ENCODE measurements around the gene RAI14.

The RAI14 gene

DNA sequence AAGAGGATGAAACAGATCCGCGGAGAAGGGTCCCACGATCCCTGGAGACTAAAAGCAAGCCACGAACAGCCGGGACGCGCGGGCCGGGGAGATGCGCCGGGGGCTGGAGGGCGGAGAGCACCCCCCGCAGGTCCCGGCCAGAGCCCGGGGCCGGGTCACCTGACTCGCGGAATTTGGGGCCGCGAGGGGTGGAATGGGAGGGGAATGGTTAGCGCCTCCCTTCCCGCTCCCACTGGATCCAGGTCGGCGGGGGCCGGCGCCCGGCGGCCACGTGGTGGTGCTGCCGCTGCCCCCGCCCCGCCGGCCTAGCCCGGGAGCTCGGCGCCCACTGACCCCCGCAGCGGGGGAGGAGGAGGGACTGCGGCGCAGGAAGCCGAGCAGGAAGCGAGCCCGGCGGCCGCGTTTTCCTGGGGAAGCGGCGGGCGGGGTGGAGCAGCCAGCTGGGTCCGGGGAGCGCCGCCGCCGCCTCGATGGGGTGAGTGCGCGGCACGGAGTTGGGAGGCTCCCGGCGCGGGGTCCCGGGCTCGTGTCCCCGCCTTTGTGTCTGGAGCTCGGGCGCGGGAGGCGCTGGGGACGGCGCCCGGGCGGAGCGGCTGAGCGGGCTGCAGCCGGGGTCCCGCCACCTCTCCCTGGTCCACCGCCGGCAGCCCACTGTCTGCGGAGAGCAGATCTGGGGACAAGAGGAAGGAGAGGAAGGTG is at the start of gene RAI14:
TSS of gene RAI14 (plus strand) at position 328 of the 699 bp plus-strand sequence. CDS start 30,592 bp downstream, outside the sequence.
- H3K9ac ChIP-seq (ENCODE audit: low read length): peak within 1 kb of the TSS; percentile 85
- H3K27me3 ChIP-seq (ENCODE audit: control insufficient read depth, insufficient read depth, low read length): no peaks in the 10 kb centered on the region
- H3K4me3 ChIP-seq (ENCODE audit: low read length): peak within 1 kb of the TSS; percentile 75
- peak within 1 kb of the TSS; percentile 44 for H3K27ac ChIP-seq (ENCODE audit: low read length)
- H3K36me3 ChIP-seq (ENCODE audit: control insufficient read depth, low read depth, low read length): peaks cover 3% of the 10 kb centered on the region
- peaks cover 26% of the 10 kb centered on the region for H3K4me1 ChIP-seq (ENCODE audit: control insufficient read depth, low read depth, low read length)
- H3K9me3 ChIP-seq (ENCODE audit: control insufficient read depth, low read depth, low read length): no peaks in the 10 kb centered on the region

DNA sequence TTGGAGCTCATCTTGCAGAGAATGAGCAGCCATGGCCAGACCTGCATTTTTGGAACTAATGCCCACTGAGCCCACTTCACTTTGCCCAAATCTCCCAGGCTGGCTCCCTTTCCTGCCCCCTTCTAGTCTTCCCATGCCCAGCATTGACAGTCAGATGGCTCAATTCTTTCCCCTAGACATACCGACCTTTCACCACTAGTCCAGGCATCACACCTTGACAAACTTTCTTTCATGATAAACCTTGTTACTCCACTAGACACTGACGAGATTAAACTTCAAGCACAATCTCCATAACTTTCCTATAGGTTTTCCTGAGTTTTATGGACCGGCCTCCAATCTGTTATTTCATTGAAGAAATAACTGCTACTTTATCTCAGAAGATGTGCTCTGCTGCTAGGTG is 47.8 kb upstream of the RAI14 start:
- Histone ChIP-seq H3K36me3 (ENCODE audit: control insufficient read depth, low read depth, low read length) (no peaks in the 10 kb centered on the region), H3K4me1 (ENCODE audit: control insufficient read depth, low read depth, low read length) (peaks cover 9% of the 10 kb centered on the region), H3K27me3 (ENCODE audit: control insufficient read depth, insufficient read depth, low read length) (no peaks in the 10 kb centered on the region), H3K9ac (ENCODE audit: low read length) (no peak overlapping the region), H3K9me3 (ENCODE audit: control insufficient read depth, low read depth, low read length) (no peaks in the 10 kb centered on the region), H3K4me3 (ENCODE audit: low read length) (no peak overlapping the region), H3K27ac (ENCODE audit: low read length) (no peak overlapping the region)

DNA sequence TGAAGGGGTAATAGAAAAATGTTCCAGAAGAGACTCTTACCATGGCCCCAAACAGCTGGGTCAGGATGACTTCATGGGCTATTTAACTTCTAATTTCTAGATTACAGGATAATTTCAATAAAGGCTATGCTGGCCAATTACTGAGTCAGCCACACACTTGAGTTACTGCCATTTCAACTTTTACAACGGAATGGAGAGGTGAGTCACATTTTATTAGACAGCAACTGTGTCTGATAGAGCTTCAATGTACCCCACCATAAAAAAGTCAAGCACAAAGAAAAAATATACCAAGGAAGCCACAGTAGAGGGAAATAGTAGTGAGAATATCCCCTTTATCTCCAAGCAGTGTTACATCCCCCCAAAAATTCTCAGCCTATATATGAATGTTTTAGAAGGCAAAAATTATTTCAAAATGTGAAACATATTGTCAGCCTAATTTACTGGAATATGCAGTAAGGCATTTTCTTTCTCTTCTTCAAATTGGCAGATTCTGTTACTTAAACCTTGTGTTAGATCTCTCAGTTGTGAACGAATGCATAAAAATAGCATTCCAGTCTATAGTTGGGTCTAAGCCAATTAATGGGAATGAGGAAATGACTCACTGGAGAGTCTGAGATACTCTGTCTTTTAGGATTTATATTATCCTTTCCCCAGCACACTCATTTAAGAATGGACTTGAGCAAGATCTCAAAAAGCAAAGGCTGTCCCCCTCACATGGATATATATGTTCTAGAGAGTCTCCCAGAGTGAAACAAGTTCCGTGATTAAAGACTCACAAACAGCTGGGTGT is 47.1 kb upstream of the RAI14 start:
- no peak overlapping the region for H3K4me3 ChIP-seq (ENCODE audit: low read length)
- no peak overlapping the region for H3K27ac ChIP-seq (ENCODE audit: low read length)
- no peaks in the 10 kb centered on the region for H3K27me3 ChIP-seq (ENCODE audit: control insufficient read depth, insufficient read depth, low read length)
- H3K4me1 ChIP-seq (ENCODE audit: control insufficient read depth, low read depth, low read length): peaks cover 9% of the 10 kb centered on the region
- H3K36me3 ChIP-seq (ENCODE audit: control insufficient read depth, low read depth, low read length): no peaks in the 10 kb centered on the region
- no peaks in the 10 kb centered on the region for H3K9me3 ChIP-seq (ENCODE audit: control insufficient read depth, low read depth, low read length)
- no peak overlapping the region for H3K9ac ChIP-seq (ENCODE audit: low read length)

DNA sequence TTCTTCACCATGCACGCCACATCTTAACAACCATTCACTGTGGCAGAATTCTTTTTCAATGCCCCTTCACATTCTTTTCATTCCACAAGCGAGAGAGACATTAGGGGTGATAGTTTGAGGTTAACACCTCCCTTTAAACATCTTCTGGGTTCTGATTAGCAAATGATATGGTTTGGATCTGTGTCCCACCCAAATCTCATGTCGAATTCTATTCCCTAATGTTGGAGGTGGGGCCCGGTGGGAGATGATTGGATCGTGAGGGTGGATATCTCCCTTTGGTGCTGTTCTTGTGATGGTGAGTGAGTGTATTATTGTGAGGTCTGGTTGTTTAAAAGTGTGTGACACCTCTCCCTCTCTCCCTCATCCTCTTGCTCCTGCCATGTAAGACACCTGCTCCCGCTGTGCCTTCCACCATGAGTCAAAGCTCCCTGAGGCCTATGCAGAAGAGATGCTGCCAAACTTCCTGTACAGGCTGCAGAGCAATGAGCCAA is 46.1 kb upstream of the RAI14 start:
- H3K4me1 ChIP-seq (ENCODE audit: control insufficient read depth, low read depth, low read length): peaks cover 9% of the 10 kb centered on the region
- H3K27ac ChIP-seq (ENCODE audit: low read length): no peak overlapping the region
- H3K27me3 ChIP-seq (ENCODE audit: control insufficient read depth, insufficient read depth, low read length): no peaks in the 10 kb centered on the region
- H3K9me3 ChIP-seq (ENCODE audit: control insufficient read depth, low read depth, low read length): no peaks in the 10 kb centered on the region
- no peak overlapping the region for H3K4me3 ChIP-seq (ENCODE audit: low read length)
- no peaks in the 10 kb centered on the region for H3K36me3 ChIP-seq (ENCODE audit: control insufficient read depth, low read depth, low read length)
- H3K9ac ChIP-seq (ENCODE audit: low read length): no peak overlapping the region

DNA sequence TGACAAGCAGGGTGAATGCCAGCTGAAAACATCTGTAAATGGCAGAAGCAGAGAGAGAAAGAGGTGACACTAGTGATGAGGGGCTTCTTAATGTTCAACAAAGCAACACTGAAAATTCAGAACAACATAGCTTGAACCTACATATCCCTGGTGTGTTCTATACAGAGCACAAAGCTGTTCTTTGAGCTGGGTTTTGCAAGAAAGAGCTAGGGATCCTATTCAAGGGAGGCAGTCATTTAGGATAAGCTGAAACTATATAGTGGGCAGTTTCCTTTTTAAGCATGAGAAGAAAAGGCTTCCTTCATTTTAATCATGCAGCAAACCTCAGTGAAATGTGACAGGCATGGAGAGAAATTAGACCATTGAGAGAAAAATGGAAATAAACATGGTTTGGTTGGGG is 45.6 kb upstream of the RAI14 start:
- no peaks in the 10 kb centered on the region for H3K9me3 ChIP-seq (ENCODE audit: control insufficient read depth, low read depth, low read length)
- H3K27me3 ChIP-seq (ENCODE audit: control insufficient read depth, insufficient read depth, low read length): no peaks in the 10 kb centered on the region
- peaks cover 9% of the 10 kb centered on the region for H3K4me1 ChIP-seq (ENCODE audit: control insufficient read depth, low read depth, low read length)
- H3K36me3 ChIP-seq (ENCODE audit: control insufficient read depth, low read depth, low read length): no peaks in the 10 kb centered on the region
- no peak overlapping the region for H3K9ac ChIP-seq (ENCODE audit: low read length)
- no peak overlapping the region for H3K4me3 ChIP-seq (ENCODE audit: low read length)
- H3K27ac ChIP-seq (ENCODE audit: low read length): no peak overlapping the region

DNA sequence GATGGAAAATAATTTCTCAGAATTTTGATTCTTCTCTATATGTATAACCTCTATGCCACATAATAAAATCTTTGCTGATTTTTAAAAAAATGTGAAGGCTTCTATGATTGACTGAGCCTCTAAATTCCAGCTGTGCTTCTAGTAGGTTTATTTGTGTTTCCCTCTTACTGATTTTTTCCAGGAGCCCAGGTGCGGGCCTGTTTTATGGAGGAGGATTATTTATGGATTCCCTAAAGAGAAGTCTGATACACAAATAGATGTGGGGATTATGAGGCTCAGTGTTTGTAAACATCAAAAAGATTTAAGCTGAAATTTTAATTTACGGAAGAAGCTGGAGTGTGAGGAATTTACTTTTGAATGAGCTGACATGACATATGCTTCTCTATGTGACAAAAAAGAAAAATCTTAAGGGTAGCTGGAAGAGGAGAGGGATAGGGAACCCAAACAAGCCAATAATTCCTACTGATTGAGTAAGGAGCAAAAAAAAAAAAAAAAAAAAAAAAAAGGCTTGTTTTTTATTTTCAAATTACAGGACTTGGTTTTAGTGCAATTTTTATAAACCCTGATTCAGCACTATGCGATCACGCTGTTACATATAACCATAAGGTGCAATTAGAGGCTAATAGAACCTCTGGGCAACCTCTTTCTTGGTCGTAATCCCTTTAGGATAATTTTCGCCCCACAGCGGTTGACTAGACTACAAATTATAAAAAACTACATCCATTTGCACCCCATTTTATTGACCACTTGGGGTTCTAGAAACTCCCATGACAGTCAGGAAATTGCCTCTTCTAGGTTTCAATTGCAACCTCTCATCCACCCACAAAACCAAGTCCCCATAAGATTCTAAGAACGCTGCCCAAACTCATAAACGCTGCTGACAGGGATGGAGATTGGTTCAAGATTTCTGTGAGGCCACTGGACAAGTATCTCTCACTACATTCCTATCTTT is 44.4 kb upstream of the RAI14 start:
- no peak overlapping the region for H3K27ac ChIP-seq (ENCODE audit: low read length)
- H3K4me1 ChIP-seq (ENCODE audit: control insufficient read depth, low read depth, low read length): peaks cover 11% of the 10 kb centered on the region
- no peak overlapping the region for H3K4me3 ChIP-seq (ENCODE audit: low read length)
- H3K27me3 ChIP-seq (ENCODE audit: control insufficient read depth, insufficient read depth, low read length): no peaks in the 10 kb centered on the region
- H3K9ac ChIP-seq (ENCODE audit: low read length): no peak overlapping the region
- H3K36me3 ChIP-seq (ENCODE audit: control insufficient read depth, low read depth, low read length): no peaks in the 10 kb centered on the region
- no peaks in the 10 kb centered on the region for H3K9me3 ChIP-seq (ENCODE audit: control insufficient read depth, low read depth, low read length)

DNA sequence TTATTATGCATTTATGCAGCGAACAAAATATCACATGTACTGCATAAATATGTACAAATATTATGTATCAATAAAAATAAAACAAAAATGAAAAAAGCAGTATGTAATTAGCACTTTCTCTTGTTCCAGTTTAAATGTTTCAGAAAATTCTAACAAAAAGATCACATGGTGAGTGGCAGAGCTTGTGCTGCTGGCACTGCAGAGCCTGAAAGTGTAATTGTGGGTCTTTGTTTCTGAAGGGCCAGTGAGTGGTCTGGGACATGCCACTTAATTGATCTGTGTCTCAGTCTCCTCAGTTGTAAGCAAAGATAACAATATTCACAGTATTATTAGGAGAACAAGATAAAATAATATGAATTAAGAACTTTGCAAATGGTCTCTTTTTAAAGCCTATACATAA is 39.5 kb upstream of the RAI14 start:
- Histone ChIP-seq H3K9me3 (ENCODE audit: control insufficient read depth, low read depth, low read length) (no peaks in the 10 kb centered on the region), H3K36me3 (ENCODE audit: control insufficient read depth, low read depth, low read length) (no peaks in the 10 kb centered on the region), H3K9ac (ENCODE audit: low read length) (no peak overlapping the region), H3K27ac (ENCODE audit: low read length) (no peak overlapping the region), H3K4me1 (ENCODE audit: control insufficient read depth, low read depth, low read length) (peaks cover 9% of the 10 kb centered on the region), H3K27me3 (ENCODE audit: control insufficient read depth, insufficient read depth, low read length) (no peaks in the 10 kb centered on the region), H3K4me3 (ENCODE audit: low read length) (no peak overlapping the region)

DNA sequence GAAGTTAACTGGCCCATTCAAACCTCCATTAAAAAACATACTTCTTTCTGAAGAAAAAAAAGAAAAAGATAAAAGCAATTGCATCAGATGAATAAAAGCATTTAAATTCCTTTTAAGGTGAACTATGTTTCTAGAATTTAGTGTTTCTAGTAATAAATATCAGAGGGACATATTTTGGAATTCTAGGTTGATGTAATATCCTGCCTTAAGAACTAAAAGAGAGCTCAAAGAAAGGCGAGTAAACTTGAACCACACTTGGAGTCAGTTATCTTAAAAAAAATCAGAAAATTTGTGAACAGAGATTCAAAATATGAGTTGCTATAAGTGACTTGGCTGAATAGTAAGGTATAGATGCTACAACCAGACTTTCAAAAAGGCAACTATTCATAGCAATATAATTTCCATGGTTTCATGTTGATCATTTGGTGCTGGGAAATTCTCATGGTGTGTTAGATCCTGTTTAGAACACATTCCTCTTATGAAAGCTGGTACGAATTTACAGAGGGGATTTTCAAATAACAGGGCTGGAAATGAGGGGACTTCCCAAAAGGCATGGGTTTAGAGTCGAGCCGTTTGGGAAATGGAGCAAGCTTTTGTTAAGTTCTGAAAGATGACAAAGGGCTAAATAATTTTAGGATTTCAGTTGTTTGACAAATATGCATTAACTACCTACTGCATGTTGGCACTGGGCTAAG is 37.6 kb upstream of the RAI14 start:
- Histone ChIP-seq H3K27ac (ENCODE audit: low read length) (no peak overlapping the region), H3K9ac (ENCODE audit: low read length) (no peak overlapping the region), H3K4me1 (ENCODE audit: control insufficient read depth, low read depth, low read length) (peaks cover 9% of the 10 kb centered on the region), H3K36me3 (ENCODE audit: control insufficient read depth, low read depth, low read length) (no peaks in the 10 kb centered on the region), H3K9me3 (ENCODE audit: control insufficient read depth, low read depth, low read length) (no peaks in the 10 kb centered on the region), H3K4me3 (ENCODE audit: low read length) (no peak overlapping the region), H3K27me3 (ENCODE audit: control insufficient read depth, insufficient read depth, low read length) (no peaks in the 10 kb centered on the region)

DNA sequence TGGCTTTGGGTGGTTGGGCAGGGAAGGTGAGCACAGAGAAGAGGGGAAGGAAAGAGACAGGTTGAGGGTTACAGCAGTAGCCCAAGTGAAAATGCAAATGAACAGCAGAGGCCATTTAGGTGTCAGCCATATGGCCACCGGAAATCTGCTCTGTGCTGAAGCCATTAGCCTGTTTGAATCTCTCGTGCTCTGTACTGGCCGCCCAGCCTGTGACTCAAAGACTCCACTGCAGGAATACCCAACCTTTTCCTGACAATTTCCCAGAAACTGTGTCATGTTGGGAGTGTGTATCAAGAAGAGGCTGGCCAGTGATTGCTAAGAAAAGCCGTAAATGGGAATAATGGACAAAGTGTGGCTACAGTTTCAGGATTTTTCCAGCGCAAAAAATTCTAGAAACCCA is 35.9 kb upstream of the RAI14 start:
- H3K27ac ChIP-seq (ENCODE audit: low read length): no peak overlapping the region

DNA sequence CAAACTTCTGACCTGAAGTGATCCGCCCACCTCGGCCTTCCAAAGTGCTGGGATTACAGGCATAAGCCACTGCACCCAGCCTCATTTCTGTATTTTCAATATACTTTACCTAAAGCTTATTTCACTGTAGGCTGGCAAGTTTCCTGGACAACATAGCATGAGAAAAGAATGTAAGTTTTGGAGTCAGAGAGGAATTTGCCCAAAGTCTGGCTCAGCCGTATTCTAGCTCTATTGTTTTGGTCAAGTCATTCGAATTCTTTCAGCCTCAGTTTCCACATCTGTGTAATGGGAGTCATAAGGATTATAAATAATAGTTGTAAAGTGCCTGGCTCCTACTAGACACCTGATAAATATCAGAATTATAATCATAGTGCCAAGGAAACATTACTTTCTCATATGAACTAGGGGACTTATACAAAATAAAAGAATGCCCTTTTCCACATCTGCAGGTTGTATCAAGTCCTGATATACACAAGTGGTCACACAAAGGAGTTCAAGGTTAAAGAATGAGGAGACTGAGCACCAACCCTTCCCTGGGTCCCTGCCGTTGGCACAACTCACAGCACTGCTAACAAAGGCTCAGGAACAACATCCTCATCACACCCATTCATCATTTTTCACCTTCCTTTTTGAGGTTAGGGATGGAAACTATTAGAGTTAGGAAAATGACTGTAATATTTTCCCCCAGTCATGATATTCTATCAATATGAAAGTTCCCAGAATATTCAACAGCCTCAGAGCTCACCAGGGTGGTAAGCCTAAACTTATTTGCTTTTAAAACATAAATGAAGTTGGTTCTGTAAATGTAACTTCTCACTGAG is 34.6 kb upstream of the RAI14 start:
- Histone ChIP-seq H3K9ac (ENCODE audit: low read length) (no peak overlapping the region), H3K9me3 (ENCODE audit: control insufficient read depth, low read depth, low read length) (no peaks in the 10 kb centered on the region), H3K27ac (ENCODE audit: low read length) (no peak overlapping the region), H3K27me3 (ENCODE audit: control insufficient read depth, insufficient read depth, low read length) (no peaks in the 10 kb centered on the region), H3K4me3 (ENCODE audit: low read length) (no peak overlapping the region), H3K4me1 (ENCODE audit: control insufficient read depth, low read depth, low read length) (peaks cover 9% of the 10 kb centered on the region), H3K36me3 (ENCODE audit: control insufficient read depth, low read depth, low read length) (no peaks in the 10 kb centered on the region)

More for the DNA sequence above, 35.9 kb upstream of the RAI14 start:
- H3K9ac ChIP-seq (ENCODE audit: low read length): no peak overlapping the region
- no peaks in the 10 kb centered on the region for H3K9me3 ChIP-seq (ENCODE audit: control insufficient read depth, low read depth, low read length)
- no peaks in the 10 kb centered on the region for H3K36me3 ChIP-seq (ENCODE audit: control insufficient read depth, low read depth, low read length)
- no peaks in the 10 kb centered on the region for H3K27me3 ChIP-seq (ENCODE audit: control insufficient read depth, insufficient read depth, low read length)
- peaks cover 9% of the 10 kb centered on the region for H3K4me1 ChIP-seq (ENCODE audit: control insufficient read depth, low read depth, low read length)
- no peak overlapping the region for H3K4me3 ChIP-seq (ENCODE audit: low read length)

Measured in iPS-18a (cell line).